Measurements from ENCODE around the gene SWI5.

GRCh38 chr9:128321343-128321742, 45.3 kb downstream of the SWI5 start:
- TF ChIP-seq CTCF (IDR thresholded peaks at IDR 0.05), result no peak
- no peak for TF ChIP-seq POLR2A (IDR thresholded peaks at IDR 0.05)
